ENCODE data around the gene MYO1E.

MYO1E gene

DNA sequence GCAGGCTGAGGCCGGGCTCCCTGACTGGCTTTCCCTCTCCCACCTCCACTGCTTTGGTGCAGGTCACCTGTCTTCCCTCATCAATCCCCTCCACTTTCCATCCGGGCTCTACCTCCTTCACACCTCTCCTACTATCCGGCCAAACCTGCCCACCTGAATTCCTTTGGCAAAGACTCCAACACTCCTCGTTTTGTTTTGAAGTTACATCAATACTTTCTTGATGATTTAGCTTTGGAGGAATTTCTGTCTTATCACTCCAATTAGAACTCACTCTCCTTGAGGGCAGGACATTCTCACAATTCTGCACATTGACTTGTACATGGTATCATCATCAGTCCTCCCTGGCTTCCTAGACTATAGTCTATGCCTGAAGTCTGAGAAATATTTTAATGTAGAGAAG is 145.7 kb downstream of the MYO1E start:
- no peak for DNase-seq (ENCODE audit: low read depth)

DNA sequence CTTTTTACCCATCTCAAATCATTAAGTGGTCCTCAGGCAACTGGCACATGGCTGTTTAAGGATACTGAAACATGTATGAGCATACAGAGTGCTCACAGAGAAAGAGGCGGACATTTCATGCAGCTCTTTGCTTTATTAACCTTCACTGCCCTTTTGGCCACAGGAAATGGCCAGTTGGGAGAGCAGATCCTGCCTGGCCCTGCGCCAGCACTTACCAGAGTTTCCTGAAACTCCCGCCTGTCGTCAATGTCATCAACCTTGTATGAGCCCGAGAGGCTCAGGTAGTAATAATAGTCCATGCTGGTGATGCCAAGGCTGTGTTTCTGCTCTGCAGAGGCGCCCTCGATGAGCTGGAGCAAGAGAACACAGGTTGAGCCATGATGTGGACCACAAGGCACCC is 148.2 kb downstream of the MYO1E start:
- DNase-seq (ENCODE audit: low read depth): no peak

DNA sequence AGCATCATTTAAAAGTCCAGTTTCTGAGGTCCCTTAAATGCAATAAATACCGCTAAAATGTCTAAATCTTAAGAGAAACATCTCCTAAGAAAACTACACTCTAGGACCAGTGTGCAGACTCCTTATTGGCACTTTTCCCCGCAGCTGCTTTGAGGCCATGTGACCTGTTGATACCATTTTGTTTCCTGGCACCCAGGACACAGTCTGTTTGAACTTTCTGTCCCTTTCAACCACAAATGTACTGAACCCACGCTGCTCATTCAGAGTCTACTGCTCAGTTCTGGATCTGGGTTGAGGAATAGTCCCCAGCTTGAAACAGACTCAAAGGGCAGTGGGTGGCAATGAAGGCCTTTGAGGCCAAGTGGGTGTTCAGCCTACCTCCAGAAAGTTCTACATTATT is 148.9 kb downstream of the MYO1E start:
- no peak for DNase-seq (ENCODE audit: low read depth)

DNA sequence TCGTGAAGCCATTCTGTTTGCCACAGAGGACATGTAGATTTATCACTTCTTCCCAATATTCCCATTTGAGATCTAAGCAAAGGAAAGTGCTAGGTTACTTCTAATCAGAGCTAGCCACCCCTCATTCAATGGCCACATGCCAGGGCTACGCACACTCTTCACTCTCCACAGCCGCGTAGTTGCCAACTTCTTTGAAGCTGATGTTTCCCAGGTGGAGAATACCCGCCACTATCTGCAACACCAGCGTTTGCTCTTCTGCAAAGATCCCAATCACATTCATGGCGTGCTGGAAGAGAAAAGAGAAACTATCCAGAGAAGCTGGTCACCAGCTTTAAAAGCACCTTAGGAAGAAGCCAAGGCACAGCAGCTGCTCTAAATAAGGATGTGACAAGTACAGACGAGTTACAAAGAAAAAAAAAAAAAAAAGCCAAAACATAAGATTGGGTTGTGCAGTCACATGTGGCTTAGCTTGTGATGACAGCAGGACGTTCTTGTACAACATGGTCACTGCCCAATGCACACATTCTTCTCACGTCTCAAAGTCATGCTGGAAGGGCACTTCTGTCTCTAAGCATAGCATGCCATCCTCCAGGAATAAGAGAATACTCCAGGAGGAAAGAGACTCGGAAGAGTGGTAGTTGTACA is 149.6 kb downstream of the MYO1E start:
- no peak for DNase-seq (ENCODE audit: low read depth)

DNA sequence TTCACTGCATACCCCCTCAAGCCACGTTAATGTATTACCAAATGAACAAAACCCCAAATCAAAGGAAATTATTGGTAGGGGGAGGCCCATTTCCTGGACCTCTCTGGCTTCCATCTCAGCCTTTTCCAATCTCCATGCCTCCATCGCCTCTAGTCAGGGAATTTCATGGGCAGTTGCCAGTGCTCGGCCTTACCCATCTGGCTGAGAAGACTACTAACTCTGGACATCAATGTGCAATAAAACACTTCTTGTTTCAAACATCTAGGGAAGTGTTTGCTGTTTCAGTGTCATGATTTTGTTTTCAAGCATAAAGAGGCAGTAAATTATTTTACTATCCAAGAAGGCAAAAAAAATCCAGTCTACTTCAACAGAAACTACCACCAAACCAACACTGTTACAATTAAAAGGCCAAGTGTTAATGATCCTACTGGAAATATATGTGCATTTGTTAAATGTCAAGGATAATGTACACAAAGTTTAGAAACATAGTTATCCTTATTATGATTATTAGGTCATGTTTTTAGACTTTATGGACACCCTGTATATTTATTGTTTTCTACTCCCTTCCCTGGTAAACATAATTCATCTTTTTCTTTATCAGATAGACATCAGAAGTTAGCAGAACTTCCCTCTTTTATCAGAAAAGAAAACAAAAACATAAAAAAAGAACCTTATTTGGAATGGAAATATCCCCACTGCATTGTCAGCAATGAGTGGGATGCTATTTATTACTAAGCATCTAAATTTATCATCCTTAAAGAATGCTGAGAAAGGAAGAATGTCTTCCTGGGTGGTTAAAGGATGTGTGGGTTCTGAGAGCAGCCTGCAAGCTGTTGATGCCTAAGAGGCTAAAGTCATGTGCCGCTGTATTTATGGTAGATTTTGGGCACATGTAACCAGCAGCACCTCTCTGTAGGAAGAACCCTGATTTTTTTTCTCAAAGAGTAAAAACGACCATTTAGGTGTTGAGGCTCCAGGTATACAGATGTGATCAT is 150.9 kb downstream of the MYO1E start:
- DNase-seq (ENCODE audit: low read depth): peak; percentile 81

DNA sequence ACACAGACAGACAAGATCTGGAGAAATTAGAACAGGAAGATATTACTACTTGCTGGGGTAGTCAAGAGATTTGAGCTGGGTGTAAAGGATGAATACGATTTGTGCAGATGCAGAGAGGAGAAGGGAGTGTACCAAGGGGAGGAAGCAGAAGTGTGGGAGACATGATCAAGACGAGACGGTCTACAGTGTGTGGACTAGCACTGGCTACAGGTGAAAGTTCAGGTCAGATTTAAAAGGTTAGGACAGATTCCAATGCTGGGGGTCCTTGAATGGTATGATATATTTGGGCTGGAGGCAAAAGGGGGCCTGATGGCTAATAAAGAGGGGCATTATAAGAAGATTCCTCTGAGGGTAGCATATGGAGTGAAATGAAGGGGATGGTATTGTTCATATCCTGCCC is 154.0 kb downstream of the MYO1E start:
- no peak for DNase-seq (ENCODE audit: low read depth)

DNA sequence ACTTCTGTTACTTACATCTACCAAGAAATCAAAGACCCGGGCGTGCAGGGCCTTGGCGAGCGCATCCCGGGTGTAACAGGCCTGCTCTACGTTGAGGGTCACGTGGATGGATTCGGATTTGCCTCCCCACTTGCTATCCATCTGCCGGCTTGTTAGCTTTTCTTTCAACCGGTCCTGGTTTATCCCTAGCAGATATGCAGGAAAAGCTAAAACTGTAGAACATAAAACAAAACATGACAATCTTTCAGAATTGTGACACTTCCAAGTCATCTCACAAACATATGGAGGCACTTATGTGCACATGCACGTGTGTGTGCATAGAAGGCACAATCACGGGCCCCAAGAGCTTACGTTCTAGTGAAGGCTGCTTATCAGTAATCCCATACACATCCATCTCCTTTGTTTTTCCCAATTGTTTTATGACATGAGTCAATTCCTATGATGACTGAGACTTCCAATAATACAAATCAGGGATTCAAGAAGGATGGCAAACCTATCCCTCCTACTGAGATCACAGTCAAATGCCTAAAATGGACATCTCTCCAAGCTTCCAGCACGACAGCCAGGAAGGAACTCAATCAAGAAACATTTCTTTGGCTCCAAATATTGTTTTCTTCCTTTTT is 154.7 kb downstream of the MYO1E start:
- no peak for DNase-seq (ENCODE audit: low read depth)

DNA sequence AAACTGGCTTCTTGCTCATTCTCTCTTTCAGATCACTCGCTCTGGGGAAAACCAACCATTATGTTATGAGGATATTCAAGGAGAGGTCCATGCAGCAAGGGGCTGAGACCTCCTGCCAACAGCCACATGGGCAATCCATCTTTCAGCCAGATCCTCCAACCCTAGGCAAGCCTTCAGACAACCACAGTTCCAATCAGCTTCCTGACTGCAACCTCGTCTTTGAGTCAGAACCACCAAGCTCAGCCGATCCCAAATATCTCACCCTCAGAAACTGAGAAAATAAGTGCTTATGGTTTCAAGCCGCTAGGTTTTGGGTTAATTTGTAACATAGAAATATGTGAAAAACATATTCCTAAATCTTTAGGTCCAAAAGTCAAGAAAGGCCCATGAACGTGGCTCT is 155.8 kb downstream of the MYO1E start:
- no peak for DNase-seq (ENCODE audit: low read depth)

DNA sequence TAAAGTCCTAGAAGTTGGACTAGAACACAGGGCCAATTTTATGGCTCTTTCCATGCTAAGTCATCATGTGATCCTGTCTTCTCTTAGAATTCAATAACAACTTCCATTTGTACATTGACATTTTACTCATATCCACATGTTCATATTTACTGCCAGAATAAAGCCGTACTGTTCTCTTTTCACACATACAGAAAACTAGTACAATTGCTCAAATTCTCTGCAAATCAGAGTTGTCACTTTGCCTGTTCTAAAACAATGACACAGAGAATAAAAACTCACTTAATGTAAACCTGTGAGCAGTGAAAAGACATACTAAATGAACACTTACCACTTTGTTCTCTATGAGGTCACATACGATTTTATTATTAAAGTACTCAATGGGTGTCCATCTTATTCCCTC is 162.5 kb downstream of the MYO1E start:
- DNase-seq (ENCODE audit: low read depth): no peak

DNA sequence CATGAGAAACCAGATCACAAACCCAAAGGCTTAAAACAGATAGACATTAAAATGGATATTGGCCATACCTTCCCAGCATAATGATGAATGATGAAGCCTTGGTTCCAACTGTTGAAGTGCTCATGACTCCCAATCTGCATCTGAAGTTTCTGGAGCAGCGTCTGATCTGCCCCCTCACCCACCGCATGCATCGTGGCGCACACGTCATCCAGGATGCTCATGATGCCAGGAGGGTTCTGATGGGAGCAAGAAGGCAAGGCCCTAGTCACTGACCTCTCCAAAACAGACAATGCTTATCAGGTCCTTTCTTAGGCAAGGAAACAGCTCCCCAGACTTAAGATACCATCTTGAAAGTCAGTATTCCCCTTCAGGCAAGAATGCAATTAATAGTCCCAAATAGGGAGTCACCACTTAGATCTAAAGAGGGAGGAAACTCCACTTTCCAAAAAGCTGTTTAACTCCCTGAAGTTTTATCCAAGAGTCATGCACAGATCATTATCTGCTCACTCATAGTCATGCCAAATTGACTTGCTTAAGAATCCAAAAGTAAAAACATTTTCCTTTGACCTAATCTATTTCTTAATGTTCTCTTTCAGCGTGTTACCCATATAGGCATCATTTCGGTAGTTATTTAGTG is 163.9 kb downstream of the MYO1E start:
- no peak for DNase-seq (ENCODE audit: low read depth)

DNA sequence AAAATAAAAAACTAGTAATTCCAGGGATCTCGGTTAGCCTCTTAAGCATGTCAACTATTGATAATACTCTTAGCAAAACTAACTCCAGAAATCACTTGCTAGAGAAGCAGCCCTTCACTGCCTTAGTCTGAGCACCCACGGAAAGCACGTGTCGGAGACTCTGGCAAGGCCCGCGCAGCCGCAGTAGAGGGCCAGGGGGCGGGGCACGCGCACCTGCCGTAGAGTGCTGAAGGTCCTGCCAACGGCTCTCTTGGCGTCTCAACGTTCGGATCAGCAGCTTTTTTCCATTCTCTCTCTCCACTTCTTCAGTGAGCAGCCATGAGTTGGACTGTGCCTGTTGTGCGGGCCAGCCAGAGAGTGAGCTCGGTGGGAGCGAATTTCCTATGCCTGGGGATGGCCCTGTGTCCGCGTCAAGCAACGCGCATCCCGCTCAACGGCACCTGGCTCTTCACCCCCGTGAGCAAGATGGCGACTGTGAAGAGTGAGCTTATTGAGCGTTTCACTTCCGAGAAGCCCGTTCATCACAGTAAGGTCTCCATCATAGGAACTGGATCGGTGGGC is 166.0 kb downstream of the MYO1E start, which contains the start of gene LDHAL6B:
TSS of gene LDHAL6B (plus strand) at position 221 of the 561 bp plus-strand sequence. CDS start at position 319, 98 bp downstream.
- no peak for DNase-seq (ENCODE audit: low read depth)

DNA sequence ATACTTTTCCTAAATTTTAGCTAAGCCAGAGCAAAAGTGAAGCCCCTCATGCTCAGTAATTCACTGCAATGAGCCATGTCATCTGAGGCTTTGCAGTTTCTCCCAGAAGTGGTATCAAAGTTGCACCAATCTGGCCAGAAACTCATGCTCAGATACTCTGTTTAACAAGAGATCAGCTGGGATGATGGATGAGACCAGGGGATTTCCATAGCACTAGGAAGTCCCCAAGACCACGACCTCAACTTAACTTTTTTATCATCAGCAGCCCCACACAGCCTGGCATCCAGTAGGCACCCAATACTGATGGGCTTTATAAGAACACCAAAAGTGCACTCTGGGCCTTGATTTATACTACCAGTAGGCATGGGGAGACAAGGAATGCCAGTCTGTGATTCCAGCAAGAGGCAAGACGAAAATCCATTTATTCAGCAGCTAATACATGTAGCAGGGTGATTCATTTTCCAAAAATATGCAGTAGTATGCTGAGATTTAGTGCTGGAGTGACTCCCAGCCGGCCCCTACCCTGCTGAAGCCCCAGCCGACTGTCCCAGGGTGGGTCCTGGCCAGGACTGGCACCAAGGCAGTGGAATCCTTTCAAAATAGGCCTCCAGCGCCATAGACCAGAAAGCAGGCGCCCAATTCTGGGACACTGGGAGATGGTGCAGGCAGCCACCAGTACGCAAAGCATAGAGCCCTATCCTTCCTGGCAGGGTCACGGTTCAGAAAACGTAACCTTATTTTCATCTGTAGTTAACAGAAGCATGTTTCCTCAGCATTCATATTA is 166.6 kb downstream of the MYO1E start:
- no peak for DNase-seq (ENCODE audit: low read depth)

DNA sequence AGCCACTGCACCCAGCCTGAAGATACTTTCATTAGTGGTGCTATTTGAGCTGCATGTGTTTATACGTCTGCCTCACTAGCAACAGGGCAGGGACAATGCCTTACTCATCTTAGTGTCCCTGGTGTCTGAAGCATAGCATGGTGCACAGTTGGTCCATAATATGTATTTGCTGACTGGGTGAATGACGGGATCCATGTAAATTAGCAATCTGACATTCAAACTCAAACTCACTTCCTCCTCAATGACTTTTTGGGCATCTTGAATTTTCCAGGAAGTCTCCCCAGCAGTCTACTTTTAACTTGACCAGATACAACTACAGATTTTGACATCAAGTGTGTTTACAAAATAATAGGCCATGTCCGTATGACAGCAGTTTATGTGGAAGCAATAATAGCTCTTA is 169.0 kb downstream of the MYO1E start:
- DNase-seq (ENCODE audit: low read depth): no peak

DNA sequence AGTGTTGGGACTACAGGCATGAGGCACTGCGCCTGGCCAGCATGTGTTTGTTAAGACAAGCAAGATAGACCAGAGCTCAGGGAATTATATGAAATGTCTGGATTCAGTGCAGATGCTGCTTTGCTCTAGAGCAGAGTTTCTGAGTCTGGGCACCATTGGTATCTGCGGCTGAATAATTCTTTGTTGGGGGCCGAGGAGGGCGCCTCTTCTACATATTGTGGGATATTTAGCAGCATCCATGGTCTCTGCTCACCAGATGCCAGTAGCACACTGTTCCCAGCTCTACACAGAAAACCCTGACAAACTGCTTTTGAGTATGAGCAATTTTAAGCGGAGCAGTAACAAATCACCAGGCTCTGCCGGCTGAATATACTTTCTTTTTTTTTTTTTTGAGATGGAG is 169.7 kb downstream of the MYO1E start:
- DNase-seq (ENCODE audit: low read depth): no peak

DNA sequence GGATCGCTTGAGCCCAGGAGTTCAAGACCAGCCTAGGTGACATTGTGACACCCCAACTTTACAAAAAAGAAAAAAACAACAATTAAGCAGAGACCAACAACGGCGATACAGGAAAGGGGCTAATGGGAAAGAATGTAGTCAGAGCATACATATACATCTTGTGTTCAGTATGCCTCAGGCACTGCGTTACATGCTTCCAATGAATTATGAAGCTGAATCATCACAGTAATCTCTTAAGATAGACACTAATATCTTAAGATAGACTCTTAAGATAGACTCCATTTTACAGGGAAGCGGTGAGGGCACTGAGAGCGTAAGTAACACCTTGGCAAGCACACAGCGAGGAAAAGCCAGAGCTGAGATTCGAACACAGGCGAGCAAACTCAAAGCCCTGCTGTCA is 172.1 kb downstream of the MYO1E start:
- no peak for DNase-seq (ENCODE audit: low read depth)

DNA sequence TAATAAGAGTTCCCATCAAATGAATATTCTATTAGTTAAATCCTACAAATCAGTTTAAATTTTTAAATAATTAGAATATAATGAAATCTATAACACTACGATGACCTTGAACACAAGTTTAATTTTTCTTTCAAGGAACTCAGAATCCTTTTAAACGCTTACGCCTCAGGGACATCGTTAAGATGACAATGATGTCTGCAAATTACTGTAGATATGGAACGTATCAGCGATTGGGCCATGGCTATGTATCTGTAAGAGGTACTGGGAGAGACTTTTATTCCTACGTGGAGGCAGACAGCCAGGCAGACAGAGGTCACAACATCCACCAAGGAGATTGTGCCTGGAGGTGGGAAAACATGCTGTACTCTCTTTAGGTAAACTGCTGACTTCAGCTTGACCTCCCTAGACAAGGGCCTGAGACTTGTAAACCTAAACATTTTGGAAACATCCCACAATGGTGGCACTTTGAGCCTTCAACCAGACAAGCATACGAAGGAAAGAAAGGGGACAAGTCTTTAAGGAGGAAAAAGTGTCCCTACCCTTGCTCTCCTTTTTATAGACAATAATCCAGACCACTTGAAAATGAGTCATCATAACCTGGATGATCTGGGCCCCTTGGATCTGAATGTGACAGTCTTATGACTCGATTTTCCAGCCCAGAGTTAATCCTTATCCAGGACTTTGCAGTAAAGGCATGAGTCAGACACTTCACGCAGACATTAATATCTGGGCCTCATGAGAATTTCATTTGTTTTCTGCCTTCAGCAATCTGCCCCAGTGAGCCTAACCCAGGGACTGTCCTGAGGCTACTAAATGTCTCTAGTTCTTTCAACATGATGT is 172.8 kb downstream of the MYO1E start:
- peak; percentile 39 for DNase-seq (ENCODE audit: low read depth)

DNA sequence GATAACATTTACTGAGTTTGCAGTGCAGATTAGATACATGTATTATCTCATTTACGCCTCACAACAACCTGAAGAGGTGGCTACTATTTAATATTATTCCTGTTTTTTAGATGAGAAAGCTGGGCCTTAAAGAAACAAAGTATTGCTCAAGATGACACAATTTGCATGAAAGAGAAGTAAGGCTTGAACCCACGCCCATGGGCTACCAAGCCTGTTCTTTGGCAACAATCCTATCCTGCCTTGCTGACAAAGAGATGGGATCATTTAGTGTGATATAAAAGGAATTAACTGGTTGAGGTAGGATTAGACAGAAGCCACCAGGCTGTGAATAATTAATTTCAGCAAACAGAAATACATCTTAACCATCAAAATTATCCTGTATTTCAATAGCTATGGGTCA is 175.2 kb downstream of the MYO1E start:
- DNase-seq (ENCODE audit: low read depth): no peak

DNA sequence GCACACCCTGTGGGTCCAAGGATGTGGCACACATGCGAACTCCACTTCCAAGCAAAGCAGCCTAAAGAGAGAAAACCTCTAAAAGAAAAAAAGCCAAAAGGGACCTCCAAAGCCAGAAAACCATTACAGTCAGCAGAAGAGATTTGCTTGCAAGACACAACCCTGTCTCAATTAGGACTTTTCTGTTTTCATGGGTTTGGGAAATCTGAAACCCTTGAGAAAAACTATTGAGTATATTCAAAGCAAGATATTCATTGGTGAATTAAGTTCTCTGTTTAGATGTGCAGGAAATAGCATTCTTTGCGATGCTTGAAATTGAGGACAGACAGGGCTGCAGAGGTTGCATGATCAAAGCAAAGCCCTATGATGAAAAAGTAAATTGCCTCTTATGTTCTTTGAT is 176.3 kb downstream of the MYO1E start:
- no peak for DNase-seq (ENCODE audit: low read depth)

DNA sequence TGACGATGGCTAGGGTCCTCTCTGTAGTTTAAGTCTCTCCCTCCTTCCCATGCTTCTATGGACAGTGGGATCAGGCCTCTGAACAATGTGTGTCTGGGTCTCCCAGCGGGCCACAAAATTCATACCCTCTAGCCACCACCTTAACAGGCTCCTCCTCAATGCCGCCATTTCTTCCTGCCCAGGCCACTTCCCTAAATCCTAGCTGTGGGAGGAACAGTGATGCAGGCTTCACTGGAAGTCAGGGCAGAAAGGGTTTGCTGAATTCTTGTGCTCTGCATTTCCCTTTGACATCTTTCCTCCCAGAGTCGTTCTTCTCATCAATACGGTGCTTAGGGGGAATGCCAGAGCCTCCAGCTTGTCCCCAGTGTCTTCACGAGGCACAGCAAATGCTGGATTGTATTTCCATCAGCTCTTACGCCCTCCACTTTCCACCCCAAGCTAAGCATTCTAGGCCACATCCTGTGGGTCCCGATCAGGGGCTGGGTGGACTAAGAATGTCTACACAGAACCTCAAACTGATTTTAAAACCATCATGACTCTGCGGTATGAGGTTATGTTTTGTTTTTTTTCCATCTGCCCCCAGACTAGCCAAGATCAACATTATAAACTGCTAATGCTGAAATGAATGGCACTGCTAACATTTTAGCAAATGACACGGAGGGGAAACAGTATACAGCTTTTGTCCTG is 177.9 kb downstream of the MYO1E start:
- no peak for DNase-seq (ENCODE audit: low read depth)

DNA sequence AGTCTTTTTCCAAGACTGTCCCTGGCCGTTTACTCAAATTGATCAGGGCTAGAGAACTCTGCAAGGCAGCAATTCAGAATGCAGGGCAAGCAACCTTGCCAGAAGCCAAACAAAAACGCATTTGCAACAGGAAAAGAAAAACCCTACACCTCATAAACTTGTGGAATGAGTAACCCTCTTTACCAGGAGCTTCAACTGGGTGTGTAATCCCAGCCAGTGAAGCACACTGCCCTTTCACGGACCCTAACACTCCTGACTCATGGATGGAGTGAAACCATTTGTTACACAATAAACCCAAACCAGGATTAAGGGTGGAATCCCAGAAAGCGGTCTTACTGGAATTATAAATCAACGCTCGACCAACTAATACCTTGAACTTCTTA is 180.8 kb downstream of the MYO1E start:
- peak; percentile 93 for DNase-seq (ENCODE audit: low read depth)
